Hindlimb muscle (tissue), 1 donor: ENCODE measurements around the gene KIF6. TPM values are rescaled to one million over a fixed set of nuclear protein-coding genes. Genes with fewer than 3 reads are reported as not detected.
A peak's percentile ranks its signal among the peaks of the same experiment; 100 is the strongest.
"Not testable (repeated sequence)": the region's sequence is repeated elsewhere in the genome, so short reads cannot be mapped to it uniquely, and the experiment has no call there.

Source experiments
- DNase-seq: peaks from one replicate; pipeline ENCODE4 v3.0.0-alpha.2; 2013
- polyA plus RNA-seq: library from polyadenylated mRNA; unstranded; fragments of 120-200 nt; gene quantifications from one replicate; pipeline ENCODE4 v1.2.1, GENCODE V29; 2013; ENCODE audit not compliant: insufficient read length

Gene KIF6
- polyA plus RNA-seq, 1 donor, result 1.6 TPM

GRCh38 chr6:39553029-39553428, 172.2 kb downstream of the KIF6 start:
- no peak for DNase-seq

- no peak for DNase-seq
These were observed 175.0 kb downstream of the KIF6 start for GRCh38 chr6:39550191-39550590.

GRCh38 chr6:39546731-39547130, 178.5 kb downstream of the KIF6 start:
- DNase-seq, result no peak

DNA sequence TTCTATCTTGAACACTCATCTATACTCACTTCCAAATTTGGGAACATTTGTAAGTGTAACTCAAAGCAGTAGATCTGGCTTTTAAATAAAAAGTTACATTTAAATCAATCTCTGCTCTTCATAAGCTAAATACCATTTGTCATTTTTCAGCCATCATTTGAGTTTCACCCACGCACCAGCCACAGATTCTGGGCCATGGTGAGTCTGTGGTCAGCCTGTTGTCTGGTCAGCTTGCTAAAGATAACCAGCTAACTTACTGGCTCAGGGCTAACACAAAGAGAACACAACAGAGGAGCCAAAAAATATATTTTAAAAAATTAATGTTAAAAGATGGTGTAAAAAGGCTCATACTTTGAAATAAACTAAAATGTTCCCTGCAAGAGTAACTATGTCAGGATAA, 181.3 kb downstream of the KIF6 start:
- DNase-seq, result no peak

DNA sequence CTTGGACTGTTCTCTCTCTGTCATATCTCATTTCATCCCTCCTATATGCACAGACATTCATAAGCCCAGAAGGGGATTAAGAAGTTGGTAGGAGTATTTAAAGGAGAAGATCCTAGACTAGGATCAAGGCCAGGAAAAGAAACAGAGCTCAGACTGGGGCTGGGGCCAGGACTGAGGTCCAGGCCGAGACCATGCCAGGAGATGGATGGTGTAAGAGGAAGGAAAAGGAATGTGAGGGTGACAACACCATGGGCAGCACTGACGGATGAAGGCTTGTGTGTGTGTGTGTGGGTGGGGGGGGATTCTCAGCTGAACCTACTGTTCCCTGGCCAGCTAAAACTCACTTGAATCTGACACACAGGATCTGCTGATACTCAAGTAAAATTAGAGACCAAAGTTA, 182.1 kb downstream of the KIF6 start:
- peak; percentile 38 for DNase-seq

DNA sequence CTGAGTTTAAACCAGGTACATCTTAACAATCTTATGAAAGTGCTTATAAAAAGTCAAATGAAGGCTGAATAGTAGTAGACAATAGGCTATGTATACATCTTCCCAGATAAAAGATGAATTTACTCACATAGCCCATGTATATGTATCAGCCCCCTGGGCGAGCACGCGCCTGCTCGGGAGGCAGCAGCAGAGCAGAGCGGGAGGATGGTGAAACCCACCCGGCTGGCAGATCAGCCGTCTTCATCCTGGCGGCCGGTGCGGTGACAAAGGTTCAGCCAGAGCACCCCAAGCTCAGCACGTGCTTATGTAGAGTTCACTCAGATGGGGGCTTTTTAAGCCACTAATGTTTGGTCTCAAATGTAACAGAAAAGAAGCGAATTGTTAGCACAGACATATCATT, 184.8 kb downstream of the KIF6 start:
- DNase-seq, result no peak

- DNase-seq, result no peak
These were observed 194.9 kb downstream of the KIF6 start for GRCh38 chr6:39530201-39530759.

GRCh38 chr6:39527792-39528564, 197.2 kb downstream of the KIF6 start:
- no peak for DNase-seq

DNA sequence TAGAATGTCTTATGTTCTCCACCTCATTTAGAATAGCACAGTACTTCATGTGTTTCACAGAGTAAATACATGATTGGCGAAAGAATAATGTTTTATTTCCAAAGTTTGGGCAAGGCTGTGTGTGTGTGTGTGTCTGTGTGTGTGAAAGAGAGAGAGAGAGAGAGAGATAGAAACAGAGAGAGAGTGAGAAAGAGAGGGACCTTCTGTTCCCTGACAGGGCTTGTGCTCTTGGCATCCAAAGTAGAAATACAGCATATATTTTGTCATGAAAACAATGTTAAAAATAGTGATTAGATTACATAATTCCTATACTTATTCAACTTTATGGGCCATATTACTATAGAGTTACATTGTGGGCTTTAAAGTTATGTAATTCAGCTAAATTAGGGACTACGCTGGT, 201.2 kb downstream of the KIF6 start:
- peak; percentile 11 for DNase-seq

- DNase-seq, result no peak
These were observed 203.2 kb downstream of the KIF6 start for GRCh38 chr6:39521958-39522357.

DNA sequence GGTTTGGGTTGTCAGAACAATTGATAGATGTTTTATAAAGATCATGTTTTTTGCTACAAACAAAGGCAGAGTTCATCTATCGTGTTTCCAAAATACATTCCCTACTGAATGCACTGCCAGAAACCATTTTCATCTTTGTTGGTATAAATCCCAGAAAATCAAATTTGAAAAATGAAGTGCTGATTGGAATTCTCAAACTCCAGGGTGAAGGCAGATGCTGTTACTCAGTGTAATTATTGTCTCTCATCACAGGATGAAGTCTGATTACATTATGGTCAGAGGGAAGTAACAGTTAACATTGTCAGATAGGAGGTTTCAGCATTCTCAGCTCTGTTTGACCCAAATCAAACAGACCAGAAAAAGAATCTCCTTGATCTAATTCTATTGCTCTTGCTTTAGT, 204.3 kb downstream of the KIF6 start:
- DNase-seq, result peak; percentile 18

GRCh38 chr6:39520411-39520810, 204.8 kb downstream of the KIF6 start:
- no peak for DNase-seq

GRCh38 chr6:39518221-39518620, 207.0 kb downstream of the KIF6 start:
- DNase-seq, result no peak

- DNase-seq, result no peak
These were observed 207.5 kb downstream of the KIF6 start for GRCh38 chr6:39517756-39518155.

DNA sequence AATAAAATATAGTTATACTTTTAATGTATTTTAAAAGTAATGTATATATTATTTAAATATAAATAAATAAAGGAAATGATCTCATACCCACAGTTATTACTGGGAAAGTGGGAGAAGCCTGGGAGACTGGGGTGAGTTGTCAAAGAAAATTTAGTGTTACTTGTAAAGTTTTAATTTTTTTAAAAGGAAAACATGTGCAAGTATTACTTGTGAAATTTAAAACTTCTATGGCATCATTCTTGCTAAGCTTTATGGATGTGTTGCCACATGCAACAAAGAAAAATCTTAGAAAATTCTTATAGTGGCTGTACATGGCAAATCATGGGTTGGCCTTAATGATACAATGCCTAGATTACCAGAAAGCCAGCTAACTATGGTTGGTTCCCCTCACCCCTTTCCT, 208.7 kb downstream of the KIF6 start:
- no peak for DNase-seq

- no peak for DNase-seq
These were observed 209.7 kb downstream of the KIF6 start for GRCh38 chr6:39515471-39515870.

DNA sequence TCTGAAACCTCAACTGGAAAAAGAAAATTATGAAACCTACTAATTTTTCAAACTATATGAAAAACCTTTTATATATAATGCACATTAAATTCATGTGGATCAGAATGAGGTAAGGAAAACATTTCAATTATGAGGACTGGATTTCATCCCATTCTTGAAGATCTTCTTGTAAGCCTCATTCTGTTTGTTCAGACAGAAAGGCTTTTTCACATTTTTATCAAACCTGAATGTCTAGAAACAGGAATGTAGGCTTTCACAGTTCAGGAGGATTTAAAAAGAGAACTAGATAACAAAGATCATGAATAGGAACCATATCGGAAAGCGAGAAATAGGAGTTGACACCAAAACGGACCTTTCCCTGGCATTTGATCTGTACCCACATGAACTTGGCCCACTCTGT, 210.2 kb downstream of the KIF6 start:
- DNase-seq, result no peak

DNA sequence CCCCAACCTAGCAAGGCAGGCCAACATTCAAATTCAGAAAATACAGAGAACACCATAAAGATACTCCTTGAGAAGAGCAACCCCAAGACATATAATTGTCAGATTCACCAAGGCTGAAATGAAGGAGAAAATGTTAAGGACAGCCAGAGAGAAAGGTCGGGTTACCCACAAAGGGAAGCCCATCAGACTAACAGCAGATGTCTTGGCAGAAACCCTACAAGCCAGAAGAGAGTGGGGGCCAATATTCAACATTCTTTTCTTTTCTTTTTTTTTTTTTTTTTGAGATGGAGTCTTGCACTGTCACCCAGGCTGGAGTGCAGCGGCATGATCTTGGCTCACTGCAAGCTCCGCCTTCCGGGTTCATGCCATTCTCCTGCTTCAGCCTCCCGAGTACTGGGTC, 215.4 kb downstream of the KIF6 start:
- DNase-seq, result not testable (repeated sequence)

- no peak for DNase-seq
These were observed 216.7 kb downstream of the KIF6 start for GRCh38 chr6:39508515-39508914.

DNA sequence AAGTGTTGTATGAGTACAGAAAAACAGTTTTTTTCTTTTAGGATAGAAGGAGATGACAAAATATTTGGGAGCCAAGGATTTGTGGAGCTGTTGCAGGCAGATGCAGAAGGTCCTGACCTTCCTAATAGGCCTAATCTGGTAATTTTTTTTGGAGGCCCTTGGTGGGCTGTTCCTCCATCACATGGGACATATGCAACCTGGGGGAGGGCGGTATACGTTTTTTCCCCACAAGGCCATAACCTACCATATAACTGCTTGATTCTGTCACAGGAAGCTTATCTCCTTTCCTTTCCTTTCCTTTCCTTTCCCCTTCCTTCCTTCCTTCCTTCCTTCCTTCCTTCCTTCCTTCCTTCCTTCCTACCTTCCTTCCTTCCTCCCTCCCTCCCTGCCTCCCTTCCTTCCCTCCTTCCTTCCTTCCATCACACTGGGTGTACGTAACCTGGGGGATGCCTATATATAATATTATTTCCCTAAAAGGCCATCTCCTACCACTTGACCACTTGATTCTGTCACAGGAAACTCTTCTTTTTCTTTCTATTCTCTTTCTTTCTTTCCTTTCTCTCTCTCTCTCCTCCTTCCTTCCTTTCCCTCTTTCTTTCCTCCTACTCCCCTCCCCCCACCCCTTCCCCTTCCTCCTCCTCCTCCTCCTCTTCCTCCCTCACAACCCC, 217.7 kb downstream of the KIF6 start:
- no peak for DNase-seq

- DNase-seq, result not testable (repeated sequence)
These were observed 222.7 kb downstream of the KIF6 start for GRCh38 chr6:39502362-39502955.

GRCh38 chr6:39499053-39499452, 226.2 kb downstream of the KIF6 start:
- DNase-seq, result no peak

- DNase-seq, result no peak
These were observed 227.1 kb downstream of the KIF6 start for GRCh38 chr6:39498096-39498495.

- peak; percentile 29 for DNase-seq
These were observed 228.3 kb downstream of the KIF6 start for GRCh38 chr6:39496915-39497314.
